Cardiac muscle cell (in vitro differentiated cells and primary cell): Measurements from ENCODE around the gene FAM120B. TPM values are rescaled to one million over a fixed set of nuclear protein-coding genes. Genes with fewer than 3 reads are reported as not detected.

Source experiments
- DNase-seq, 2 donors: peaks; one replicate each; pipeline versions ENCODE4 v3.0.0 to v3.0.0-alpha.2; 2010 to 2017; ENCODE audit warnings: low read depth in 1 of 2, low spot score in 1 of 2
- H3K27ac ChIP-seq: fragments of 200-600 bp; sonication (generic); 2 replicates; pipeline ENCODE4 v1.5.1; 2016
- H3K27me3 ChIP-seq: fragments of 200-600 bp; sonication (generic); 2 replicates; pipeline ENCODE4 v1.6.0; 2016; ENCODE audit warnings: control low read depth
- H3K36me3 ChIP-seq: fragments of 200-600 bp; sonication (generic); 2 replicates; pipeline ENCODE4 v1.5.1; 2016; ENCODE audit warnings: control low read depth
- H3K4me1 ChIP-seq: fragments of 200-600 bp; sonication (generic); 2 replicates; pipeline ENCODE4 v1.8.1; 2017; ENCODE audit warnings: low read depth, mild to moderate bottlenecking, mixed run types
- H3K4me3 ChIP-seq: fragments of 200-600 bp; sonication (generic); 2 replicates; pipeline ENCODE4 v1.5.1; 2016; ENCODE audit warnings: mild to moderate bottlenecking
- H3K9me3 ChIP-seq: fragments of 200-600 bp; sonication (generic); 2 replicates; pipeline ENCODE4 v1.5.1; 2017; ENCODE audit warnings: low read depth, mild to moderate bottlenecking, control low read depth
- polyA plus RNA-seq: library from polyadenylated mRNA; unstranded; fragments of >200 nt; fragmentation: Nextera tagmentation; extraction: Ambion mirVana; gene quantifications from 2 replicates; pipeline ENCODE4 v1.2.1, GENCODE V29; 2016
- total RNA-seq: library from RNA; depleted of rRNA; stranded (reverse); fragments of >200 nt; gene quantifications from 2 replicates; pipeline ENCODE4 v1.2.3, GENCODE V29; 2016
- TF ChIP-seq, protein P1 (sequence below): IDR thresholded peaks from 2 replicates; pipeline ENCODE4 v1.5.1; 2012; ENCODE audit warnings: low read depth, mild to moderate bottlenecking, low read length

Gene FAM120B
- total and polyA plus RNA-seq, 2 experiments from 2014 or later: 13.2 to 24.9 TPM

DNA sequence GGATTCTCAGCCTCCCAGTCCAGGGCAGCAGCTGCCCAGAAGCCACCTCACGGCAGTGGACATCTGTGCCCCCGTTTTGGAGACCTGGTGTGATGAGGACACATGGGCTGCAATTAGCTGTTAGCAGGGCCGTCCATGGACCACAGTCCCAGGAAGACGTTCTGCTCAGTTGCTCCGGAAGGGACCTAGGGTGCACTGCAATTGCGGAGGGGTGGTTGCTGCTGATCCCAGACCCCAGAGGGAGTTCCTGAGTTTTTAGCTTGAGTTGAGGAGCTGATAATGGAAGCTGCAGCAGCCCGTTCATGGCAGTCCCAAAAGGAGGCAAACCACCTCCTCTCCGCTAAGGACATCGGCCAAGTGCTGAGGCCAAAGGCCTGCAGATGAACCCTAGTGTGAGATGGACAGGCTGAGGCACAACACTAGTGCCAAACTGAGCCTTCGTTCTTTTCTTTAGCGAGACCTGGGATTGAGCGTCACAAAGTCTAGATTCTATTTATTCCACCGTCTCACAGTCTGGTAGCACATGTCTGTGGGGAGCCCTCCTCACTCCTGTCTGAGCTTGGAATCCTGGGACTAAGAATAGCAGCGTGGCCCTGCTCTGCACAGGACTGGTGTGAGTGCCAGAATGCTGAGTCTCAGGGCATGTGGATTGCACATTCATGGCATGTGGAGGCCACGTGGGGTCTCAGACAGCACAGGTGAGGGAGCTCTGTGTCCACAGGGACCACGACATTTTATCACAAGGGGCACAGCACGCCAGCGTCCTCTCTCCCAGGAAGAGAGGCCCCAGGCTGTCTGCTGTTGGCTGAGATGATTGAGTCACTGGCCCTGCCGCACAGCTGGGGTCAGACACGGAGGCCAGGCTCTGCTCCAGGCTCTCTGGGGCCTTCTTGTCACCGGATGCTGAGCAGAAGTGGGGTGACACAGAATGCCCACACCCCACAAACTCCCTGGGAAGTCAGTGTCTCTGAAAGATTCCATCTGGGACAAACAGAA, 133.1 kb downstream of the FAM120B start:
- Histone ChIP-seq H3K27ac (peak overlapping the region; percentile 16), H3K36me3 (no peaks in the 10 kb centered on the region), H3K9me3 (no peaks in the 10 kb centered on the region), H3K4me3 (no peak overlapping the region), H3K4me1 (peaks cover 21% of the 10 kb centered on the region), H3K27me3 (no peaks in the 10 kb centered on the region)
- DNase-seq: no peak
- TF ChIP-seq, protein P1, sequence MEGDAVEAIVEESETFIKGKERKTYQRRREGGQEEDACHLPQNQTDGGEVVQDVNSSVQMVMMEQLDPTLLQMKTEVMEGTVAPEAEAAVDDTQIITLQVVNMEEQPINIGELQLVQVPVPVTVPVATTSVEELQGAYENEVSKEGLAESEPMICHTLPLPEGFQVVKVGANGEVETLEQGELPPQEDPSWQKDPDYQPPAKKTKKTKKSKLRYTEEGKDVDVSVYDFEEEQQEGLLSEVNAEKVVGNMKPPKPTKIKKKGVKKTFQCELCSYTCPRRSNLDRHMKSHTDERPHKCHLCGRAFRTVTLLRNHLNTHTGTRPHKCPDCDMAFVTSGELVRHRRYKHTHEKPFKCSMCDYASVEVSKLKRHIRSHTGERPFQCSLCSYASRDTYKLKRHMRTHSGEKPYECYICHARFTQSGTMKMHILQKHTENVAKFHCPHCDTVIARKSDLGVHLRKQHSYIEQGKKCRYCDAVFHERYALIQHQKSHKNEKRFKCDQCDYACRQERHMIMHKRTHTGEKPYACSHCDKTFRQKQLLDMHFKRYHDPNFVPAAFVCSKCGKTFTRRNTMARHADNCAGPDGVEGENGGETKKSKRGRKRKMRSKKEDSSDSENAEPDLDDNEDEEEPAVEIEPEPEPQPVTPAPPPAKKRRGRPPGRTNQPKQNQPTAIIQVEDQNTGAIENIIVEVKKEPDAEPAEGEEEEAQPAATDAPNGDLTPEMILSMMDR: no peak

DNA sequence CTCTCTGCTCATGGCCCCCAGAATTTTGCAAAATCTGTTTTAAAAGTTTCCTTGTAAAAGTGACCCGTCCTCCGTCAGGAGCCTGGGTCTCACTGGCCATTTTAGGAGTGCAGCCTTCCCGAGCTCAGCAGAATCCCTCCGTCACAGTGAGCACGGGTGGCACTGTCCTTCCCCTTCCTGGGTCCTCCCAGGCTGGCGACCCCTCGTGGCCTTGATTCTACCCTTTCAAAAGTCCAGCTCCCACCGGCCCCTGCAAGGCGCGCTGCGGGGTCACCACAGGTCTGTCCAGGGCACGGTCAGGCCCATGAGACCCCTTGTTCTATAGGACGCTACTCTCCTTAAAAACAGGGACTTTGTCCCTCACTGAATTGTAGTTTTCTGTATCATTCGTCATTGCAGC, 133.9 kb downstream of the FAM120B start:
- DNase-seq: no peak
- no peak overlapping the region for H3K4me3 ChIP-seq
- no peak overlapping the region for H3K27ac ChIP-seq
- H3K36me3 ChIP-seq: no peaks in the 10 kb centered on the region
- no peaks in the 10 kb centered on the region for H3K9me3 ChIP-seq
- peaks cover 25% of the 10 kb centered on the region for H3K4me1 ChIP-seq
- TF ChIP-seq, protein P1: no peak
- H3K27me3 ChIP-seq: no peaks in the 10 kb centered on the region

DNA sequence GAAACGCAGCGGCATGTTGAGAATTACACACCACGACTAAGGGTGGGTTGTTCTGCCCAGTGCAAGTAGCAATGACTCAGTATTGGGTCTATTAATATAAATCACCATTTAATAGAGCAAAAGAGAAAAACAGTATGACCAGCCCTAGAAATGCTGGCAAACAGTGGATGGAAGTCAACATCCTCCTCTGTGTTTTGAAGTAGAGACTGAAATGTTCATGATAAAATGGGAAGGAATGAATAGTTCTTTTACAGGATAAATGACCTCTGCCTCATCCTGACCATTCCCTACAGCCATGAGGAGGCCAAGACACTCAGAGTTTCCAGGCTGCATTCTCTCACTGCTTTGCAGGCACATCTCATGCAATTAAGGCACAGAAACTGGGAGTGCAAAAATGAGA, 134.8 kb downstream of the FAM120B start:
- no peak for DNase-seq
- H3K27ac ChIP-seq: no peak overlapping the region
- TF ChIP-seq, protein P1: no peak
- no peaks in the 10 kb centered on the region for H3K27me3 ChIP-seq
- no peak overlapping the region for H3K4me3 ChIP-seq
- no peaks in the 10 kb centered on the region for H3K36me3 ChIP-seq
- H3K9me3 ChIP-seq: no peaks in the 10 kb centered on the region
- H3K4me1 ChIP-seq: peaks cover 25% of the 10 kb centered on the region

DNA sequence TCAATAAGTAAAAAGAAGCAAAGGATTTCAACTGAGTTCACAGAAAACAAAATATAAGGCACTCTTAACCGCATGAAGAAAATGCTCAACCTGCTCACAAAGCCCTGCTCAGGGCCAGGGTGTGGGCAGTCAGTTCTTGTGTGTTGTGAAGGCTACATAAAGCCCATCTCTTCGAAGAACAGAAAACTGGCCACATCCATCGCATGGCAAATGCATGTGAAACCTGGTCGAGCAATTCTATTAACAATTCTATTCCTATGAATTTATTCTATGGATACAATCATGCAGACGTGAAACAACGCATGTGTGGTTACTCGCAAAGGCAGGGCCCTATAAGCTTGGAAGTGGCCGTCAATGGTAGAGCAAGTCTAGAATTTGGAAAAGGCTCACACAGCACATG, 136.0 kb downstream of the FAM120B start:
- Histone ChIP-seq H3K4me3 (no peak overlapping the region), H3K27me3 (no peaks in the 10 kb centered on the region), H3K36me3 (no peaks in the 10 kb centered on the region), H3K27ac (no peak overlapping the region), H3K4me1 (peaks cover 25% of the 10 kb centered on the region), H3K9me3 (no peaks in the 10 kb centered on the region)
- TF ChIP-seq, protein P1: no peak
- DNase-seq: no peak

DNA sequence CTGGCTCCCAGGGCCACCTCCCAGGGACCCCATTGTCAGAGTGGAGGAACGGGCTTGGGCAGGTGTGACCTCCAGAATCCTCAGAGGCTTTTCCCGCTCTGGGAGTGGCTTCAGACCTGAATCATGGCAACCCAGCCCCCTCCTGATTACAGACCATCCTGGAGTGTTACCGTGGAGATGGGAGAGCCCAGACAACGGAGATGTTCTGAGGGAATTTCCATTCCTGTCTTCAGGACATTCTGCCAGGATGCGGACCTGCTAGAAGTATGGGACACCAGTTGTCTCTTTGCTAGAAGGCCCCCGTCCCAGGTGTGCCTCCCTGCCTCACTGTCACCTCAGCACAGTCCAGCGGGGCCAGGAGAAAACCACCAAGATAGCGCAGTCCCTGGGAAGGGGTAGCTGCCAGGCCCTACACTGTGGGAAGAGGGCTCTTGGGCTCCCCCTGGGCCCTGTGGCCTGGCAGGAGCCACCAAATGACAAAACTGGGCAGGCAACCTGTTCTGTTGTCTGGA, 136.6 kb downstream of the FAM120B start:
- H3K27ac ChIP-seq: no peak overlapping the region
- H3K4me3 ChIP-seq: no peak overlapping the region
- no peak for DNase-seq
- H3K9me3 ChIP-seq: no peaks in the 10 kb centered on the region
- no peaks in the 10 kb centered on the region for H3K36me3 ChIP-seq
- H3K27me3 ChIP-seq: no peaks in the 10 kb centered on the region
- TF ChIP-seq, protein P1: no peak
- H3K4me1 ChIP-seq: peaks cover 22% of the 10 kb centered on the region
